GM19372 (cell line): ENCODE measurements around the gene IL6ST.
A peak's percentile ranks its signal among the peaks of the same experiment; 100 is the strongest.
"Not testable (repeated sequence)": the region's sequence is repeated elsewhere in the genome, so short reads cannot be mapped to it uniquely, and the experiment has no call there.

ENCODE experiments used
- ATAC-seq: cut with Tn5 transposase; IDR thresholded peaks from one replicate; pipeline ENCODE4 v1.9.1; 2021; ENCODE audit warnings: mild to moderate bottlenecking, low read depth, moderate library complexity; ENCODE audit not compliant: unreplicated experiment

The IL6ST gene

DNA sequence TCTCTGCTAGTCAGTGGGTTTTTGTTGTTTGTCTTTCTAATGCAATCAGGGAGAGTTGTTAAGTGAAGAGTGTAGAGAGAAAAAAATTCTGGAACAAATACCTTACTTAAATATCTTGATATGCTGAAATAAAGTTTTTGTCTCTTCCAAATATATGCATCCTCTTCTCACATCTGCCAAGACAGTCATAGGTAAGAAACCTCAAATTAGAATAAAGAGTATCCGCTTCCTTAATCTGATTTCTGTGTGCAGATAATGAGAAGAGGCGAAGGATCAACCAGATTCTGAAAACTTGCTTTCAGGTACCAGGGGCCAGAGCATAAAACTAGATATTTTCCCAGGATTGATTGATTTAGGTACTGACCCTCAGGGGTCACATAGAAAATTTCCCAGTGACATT, 11.3 kb upstream of the IL6ST start:
- ATAC-seq: no peak

DNA sequence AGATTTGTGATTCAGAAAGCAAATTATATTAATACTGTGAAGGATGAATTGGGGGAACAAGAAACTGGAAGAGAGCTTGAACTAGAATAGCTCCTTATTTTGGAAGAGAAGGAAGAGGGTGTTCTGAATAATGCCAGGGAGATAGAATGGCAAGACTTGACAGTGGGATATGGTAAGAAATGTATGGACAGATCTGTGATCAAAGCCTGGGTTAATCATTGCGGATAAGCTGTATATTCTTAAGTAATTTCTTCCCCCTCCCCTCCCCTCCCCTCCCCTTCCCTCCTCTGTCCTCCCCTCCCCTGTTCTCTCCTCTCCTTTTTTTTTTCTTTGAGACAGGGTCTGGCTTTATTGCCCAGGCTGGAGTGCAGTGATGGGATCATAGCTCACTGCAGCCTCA, 10.1 kb upstream of the IL6ST start:
- no peak for ATAC-seq

- no peak for ATAC-seq
Measured at GRCh38 chr5:56003679-56004078, 8.9 kb upstream of the IL6ST start.

GRCh38 chr5:56003179-56003578, 8.4 kb upstream of the IL6ST start:
- ATAC-seq: no peak

DNA sequence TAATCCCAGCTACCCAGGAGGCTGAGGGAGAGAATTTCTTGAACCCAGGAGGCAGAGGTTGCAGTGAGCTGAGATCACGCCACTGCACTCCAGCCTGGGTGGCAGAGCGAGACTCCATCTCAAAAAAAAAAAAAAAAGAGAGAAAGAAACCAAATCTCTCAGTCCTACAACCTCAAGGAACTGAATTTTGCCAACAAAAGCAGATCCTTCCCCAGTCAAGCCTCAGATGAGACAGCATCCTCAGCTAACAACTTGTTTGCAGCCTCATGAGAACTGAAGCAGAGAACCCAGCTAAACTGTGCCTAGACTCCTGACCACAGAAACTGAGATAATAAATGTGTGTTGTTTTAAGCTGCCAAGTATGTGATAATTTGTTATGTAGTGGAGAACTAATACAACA, 7.5 kb upstream of the IL6ST start:
- no peak for ATAC-seq

GRCh38 chr5:56000221-56000620, 5.5 kb upstream of the IL6ST start:
- not testable (repeated sequence) for ATAC-seq

GRCh38 chr5:55998966-55999365, 4.2 kb upstream of the IL6ST start:
- ATAC-seq: no peak

GRCh38 chr5:55997742-55998351, 3.1 kb upstream of the IL6ST start:
- no peak for ATAC-seq

GRCh38 chr5:55994998-55995914, 493 bp upstream of the IL6ST start:
- peak; percentile 94 for ATAC-seq

GRCh38 chr5:55993731-55994494, 850 bp downstream of the IL6ST start:
- ATAC-seq: no peak

DNA sequence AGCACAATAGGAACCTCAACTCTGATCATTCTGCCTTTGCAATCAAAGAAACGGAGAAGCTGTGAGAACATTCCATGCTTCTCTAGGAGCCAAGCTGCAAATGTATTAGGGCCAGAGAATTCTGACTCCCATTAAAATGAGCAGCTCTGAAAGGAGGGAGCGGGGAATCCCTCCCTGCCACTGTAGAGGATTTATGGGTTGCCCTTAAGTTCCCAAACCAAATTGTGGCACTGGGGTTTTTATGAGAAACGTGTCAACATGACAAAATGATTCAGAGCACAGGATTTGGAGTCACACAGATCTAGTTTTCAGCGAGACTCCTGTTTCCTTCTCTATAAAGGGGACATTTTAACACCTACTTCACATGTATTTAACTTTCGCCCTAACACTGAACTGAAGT, 1.8 kb downstream of the IL6ST start:
- no peak for ATAC-seq

- no peak for ATAC-seq
Measured at GRCh38 chr5:55991768-55992486, 2.8 kb downstream of the IL6ST start.

- ATAC-seq: not testable (repeated sequence)
Measured at GRCh38 chr5:55990895-55991294, 3.9 kb downstream of the IL6ST start.

GRCh38 chr5:55989860-55990259, 4.9 kb downstream of the IL6ST start:
- no peak for ATAC-seq

GRCh38 chr5:55988979-55989638, 5.7 kb downstream of the IL6ST start:
- ATAC-seq: no peak

DNA sequence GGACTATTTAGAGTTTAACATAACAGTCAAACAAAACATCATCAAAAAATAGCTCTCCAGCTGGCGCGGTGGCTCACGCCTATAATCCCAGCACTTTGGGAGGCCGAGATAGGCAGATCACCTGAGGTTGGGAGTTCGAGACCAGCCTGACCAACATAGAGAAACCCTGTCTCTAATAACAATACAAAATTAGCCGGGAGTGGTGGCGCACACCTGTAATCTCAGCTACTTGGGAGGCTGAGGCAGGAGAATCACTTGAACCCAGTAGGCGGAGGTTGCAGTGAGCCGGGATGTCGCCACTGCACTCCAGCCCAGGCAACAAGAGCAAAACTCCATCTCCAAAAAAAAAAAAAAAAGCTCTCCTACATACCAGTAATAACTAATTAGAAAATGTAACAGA, 6.3 kb downstream of the IL6ST start:
- ATAC-seq: not testable (repeated sequence)

- ATAC-seq: no peak
Measured at GRCh38 chr5:55986931-55987330, 7.8 kb downstream of the IL6ST start.

- ATAC-seq: no peak
Measured at GRCh38 chr5:55985181-55985580, 9.6 kb downstream of the IL6ST start.

GRCh38 chr5:55983986-55984385, 10.8 kb downstream of the IL6ST start:
- no peak for ATAC-seq

DNA sequence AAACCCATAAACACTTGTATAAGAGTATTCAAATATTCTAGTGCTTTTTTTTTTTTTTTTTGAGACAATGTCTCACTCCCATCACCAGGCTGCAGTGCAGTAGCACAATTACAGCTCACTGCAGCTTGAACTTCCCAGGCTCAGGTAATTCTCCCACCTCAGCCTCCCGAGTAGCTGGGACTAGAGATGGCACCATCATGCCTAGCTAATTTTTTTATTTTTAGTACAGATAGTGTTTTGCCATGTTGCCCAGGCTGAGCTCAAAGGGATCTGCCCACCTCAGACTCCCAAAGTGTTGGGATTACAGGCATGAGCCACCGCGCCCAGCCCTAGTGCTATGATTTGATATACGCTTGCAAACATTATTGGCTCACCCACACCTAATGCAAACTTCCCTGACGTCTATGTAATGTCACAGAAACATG, 11.8 kb downstream of the IL6ST start:
- ATAC-seq: no peak
